OCI-LY1 (cell line): ENCODE measurements around the gene SYT1.

ENCODE experiments used
- H2AFZ ChIP-seq: fragments of 200-600 bp; sonication (generic), shearing (Covaris generic); 2 replicates; pipeline ENCODE4 v1.6.0; 2014; ENCODE audit warnings: antibody characterized with exemption, mild to moderate bottlenecking, low read length
- H3F3A ChIP-seq: fragments of 200-600 bp; sonication (generic), shearing (Covaris generic); 2 replicates; pipeline ENCODE4 v1.6.0; 2014; ENCODE audit warnings: mild to moderate bottlenecking, antibody characterized with exemption, low read length, moderate library complexity; ENCODE audit not compliant: insufficient read depth
- H3K27ac ChIP-seq: fragments of 200-600 bp; sonication (generic); 2 replicates; pipeline ENCODE4 v1.5.1; 2014; ENCODE audit warnings: low read length, mixed run types, mild to moderate bottlenecking, low read depth; ENCODE audit not compliant: poor library complexity, severe bottlenecking
- H3K27me3 ChIP-seq: fragments of 200-600 bp; sonication (generic); 2 replicates; pipeline ENCODE4 v1.6.0; 2014; ENCODE audit warnings: antibody characterized with exemption, mild to moderate bottlenecking, low read length, moderate library complexity; ENCODE audit not compliant: insufficient read depth
- H3K36me3 ChIP-seq: fragments of 200-600 bp; sonication (generic); 2 replicates; pipeline ENCODE4 v1.6.1; 2014; ENCODE audit warnings: mild to moderate bottlenecking, antibody characterized with exemption, low read length, moderate library complexity, mixed read lengths; ENCODE audit not compliant: insufficient read depth
- H3K4me1 ChIP-seq: fragments of 200-600 bp; sonication (generic); 2 replicates; pipeline ENCODE4 v1.5.1; 2014; ENCODE audit warnings: mild to moderate bottlenecking, low read length, moderate library complexity; ENCODE audit not compliant: insufficient read depth, severe bottlenecking
- H3K4me2 ChIP-seq: fragments of 200-600 bp; sonication (generic), shearing (Covaris generic); 2 replicates; pipeline ENCODE4 v1.6.1; 2014; ENCODE audit warnings: low read length
- H3K4me3 ChIP-seq: fragments of 200-600 bp; sonication (generic); 2 replicates; pipeline ENCODE4 v1.5.1; 2014; ENCODE audit warnings: low read length, low read depth, mild to moderate bottlenecking, mixed read lengths; ENCODE audit not compliant: poor library complexity, severe bottlenecking
- H3K79me2 ChIP-seq: fragments of 200-600 bp; shearing (Covaris generic); 2 replicates; pipeline ENCODE4 v1.6.1; 2016; ENCODE audit warnings: mixed run types, low read length, mixed read lengths; ENCODE audit not compliant: insufficient read depth
- H3K9ac ChIP-seq: fragments of 200-600 bp; sonication (generic), shearing (Covaris generic); 2 replicates; pipeline ENCODE4 v1.6.1; 2014; ENCODE audit warnings: mild to moderate bottlenecking, low read length, mixed read lengths
- H3K9me2 ChIP-seq: fragments of 200-600 bp; sonication (generic), shearing (Covaris generic); 2 replicates; pipeline ENCODE4 v1.6.1; 2014; ENCODE audit warnings: low read depth, mild to moderate bottlenecking, low read length, mixed read lengths
- H3K9me3 ChIP-seq: fragments of 200-600 bp; shearing (Covaris generic); 2 replicates; pipeline ENCODE4 v1.6.1; 2014; ENCODE audit warnings: low read length, mixed read lengths
- H4K20me1 ChIP-seq: fragments of 200-600 bp; sonication (generic), shearing (Covaris generic); 2 replicates; pipeline ENCODE4 v1.6.0; 2016; ENCODE audit warnings: mild to moderate bottlenecking, low read length; ENCODE audit not compliant: insufficient read depth
- EZH2 ChIP-seq: fragments of 200-600 bp; sonication (generic), shearing (Covaris generic); IDR thresholded peaks from 2 replicates; pipeline ENCODE4 v1.8.0; 2017; ENCODE audit warnings: borderline replicate concordance, mixed run types, mild to moderate bottlenecking, antibody characterized with exemption, low read length, moderate library complexity, mixed read lengths
- TF ChIP-seq, protein P1 (sequence below): fragments of 200-600 bp; sonication (generic), shearing (Covaris generic); IDR thresholded peaks from 2 replicates; pipeline ENCODE4 v1.5.1; 2017; ENCODE audit warnings: mild to moderate bottlenecking, antibody characterized with exemption, low read length, moderate library complexity, mixed read lengths

Gene SYT1

DNA sequence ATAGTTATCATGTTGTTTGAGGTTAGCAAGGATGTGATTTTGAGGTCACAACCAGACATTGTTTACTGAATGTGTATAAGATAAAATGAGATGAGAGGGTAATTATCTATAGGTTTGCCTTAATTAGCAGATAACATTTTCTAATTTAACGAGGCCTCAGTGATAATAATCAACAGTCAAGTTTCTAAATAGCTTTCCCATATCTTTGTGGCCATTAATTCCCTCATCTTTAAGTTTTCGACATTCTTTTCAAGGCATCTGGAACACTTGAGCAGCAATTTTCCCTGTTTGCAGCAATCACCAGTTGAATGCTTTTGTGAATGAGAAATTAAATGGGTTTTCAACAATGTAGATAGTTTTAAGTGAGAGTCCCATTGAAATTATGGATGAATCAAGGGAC lies 304.1 kb downstream of the SYT1 start:
- no peak overlapping the region for H3K4me2 ChIP-seq
- H4K20me1 ChIP-seq = no peaks in the 10 kb centered on the region
- no peaks in the 10 kb centered on the region for H3K27me3 ChIP-seq
- no peak overlapping the region for H2AFZ ChIP-seq
- no peak overlapping the region for H3K4me3 ChIP-seq
- H3K9ac ChIP-seq = no peak overlapping the region
- no peaks in the 10 kb centered on the region for H3K36me3 ChIP-seq
- H3K9me2 ChIP-seq = no peaks in the 10 kb centered on the region
- H3F3A ChIP-seq = no peaks in the 10 kb centered on the region
- no peak overlapping the region for H3K27ac ChIP-seq
- H3K9me3 ChIP-seq = no peaks in the 10 kb centered on the region
- H3K4me1 ChIP-seq = no peaks in the 10 kb centered on the region
- TF ChIP-seq EZH2 = no peak
- TF ChIP-seq, protein P1, sequence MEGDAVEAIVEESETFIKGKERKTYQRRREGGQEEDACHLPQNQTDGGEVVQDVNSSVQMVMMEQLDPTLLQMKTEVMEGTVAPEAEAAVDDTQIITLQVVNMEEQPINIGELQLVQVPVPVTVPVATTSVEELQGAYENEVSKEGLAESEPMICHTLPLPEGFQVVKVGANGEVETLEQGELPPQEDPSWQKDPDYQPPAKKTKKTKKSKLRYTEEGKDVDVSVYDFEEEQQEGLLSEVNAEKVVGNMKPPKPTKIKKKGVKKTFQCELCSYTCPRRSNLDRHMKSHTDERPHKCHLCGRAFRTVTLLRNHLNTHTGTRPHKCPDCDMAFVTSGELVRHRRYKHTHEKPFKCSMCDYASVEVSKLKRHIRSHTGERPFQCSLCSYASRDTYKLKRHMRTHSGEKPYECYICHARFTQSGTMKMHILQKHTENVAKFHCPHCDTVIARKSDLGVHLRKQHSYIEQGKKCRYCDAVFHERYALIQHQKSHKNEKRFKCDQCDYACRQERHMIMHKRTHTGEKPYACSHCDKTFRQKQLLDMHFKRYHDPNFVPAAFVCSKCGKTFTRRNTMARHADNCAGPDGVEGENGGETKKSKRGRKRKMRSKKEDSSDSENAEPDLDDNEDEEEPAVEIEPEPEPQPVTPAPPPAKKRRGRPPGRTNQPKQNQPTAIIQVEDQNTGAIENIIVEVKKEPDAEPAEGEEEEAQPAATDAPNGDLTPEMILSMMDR = no peak
- H3K79me2 ChIP-seq = no peaks in the 10 kb centered on the region

DNA sequence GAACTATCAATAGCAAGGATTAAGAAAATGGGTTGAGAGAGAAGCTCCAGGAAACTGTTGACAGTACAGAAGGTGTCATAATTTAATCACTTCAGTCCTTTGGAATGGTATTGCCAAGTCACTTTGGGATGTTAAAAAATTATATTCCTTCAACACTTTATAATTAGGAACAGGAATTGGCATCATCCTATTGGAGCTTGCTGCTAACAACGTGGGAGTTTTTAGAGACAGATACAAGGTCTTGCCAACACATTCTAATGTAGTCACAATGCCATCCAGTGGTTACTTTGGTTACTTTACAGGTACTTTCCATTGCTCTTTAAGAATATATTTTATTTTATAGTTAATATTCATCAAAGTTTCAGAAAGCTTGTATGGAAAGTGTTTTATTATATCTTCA lies 310.1 kb downstream of the SYT1 start:
- H3K4me2 ChIP-seq = no peak overlapping the region
- H4K20me1 ChIP-seq = no peaks in the 10 kb centered on the region
- H3K27ac ChIP-seq = no peak overlapping the region
- H3K9me2 ChIP-seq = no peaks in the 10 kb centered on the region
- H3K36me3 ChIP-seq = no peaks in the 10 kb centered on the region
- H3K4me3 ChIP-seq = no peak overlapping the region
- H3F3A ChIP-seq = no peaks in the 10 kb centered on the region
- H2AFZ ChIP-seq = no peak overlapping the region
- no peaks in the 10 kb centered on the region for H3K79me2 ChIP-seq
- H3K9me3 ChIP-seq = no peaks in the 10 kb centered on the region
- no peaks in the 10 kb centered on the region for H3K27me3 ChIP-seq
- no peak overlapping the region for H3K9ac ChIP-seq
- no peaks in the 10 kb centered on the region for H3K4me1 ChIP-seq
- TF ChIP-seq, protein P1 = peak; percentile 17; the same call in 1 of the 2 replicates
- no peak for TF ChIP-seq EZH2

DNA sequence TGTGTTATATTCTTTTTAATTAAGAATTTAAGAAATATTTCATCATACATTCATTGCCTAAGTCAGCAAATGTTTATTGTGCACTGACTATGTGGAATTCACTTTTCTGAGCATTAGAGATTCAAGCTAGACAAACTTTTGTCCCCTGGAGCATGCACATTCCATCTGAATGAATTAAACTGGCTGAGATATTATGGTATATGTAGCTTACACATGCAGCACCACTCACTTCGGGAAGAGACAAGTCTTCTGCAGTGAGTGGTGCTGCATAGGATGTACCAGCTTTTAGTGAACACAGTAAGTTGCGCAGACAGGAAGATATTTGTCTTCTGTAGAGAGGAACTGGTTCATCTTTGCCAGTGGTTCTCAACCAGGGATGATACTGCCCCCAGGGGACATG lies 318.4 kb downstream of the SYT1 start:
- no peaks in the 10 kb centered on the region for H3F3A ChIP-seq
- H3K27me3 ChIP-seq = no peaks in the 10 kb centered on the region
- no peak overlapping the region for H3K27ac ChIP-seq
- H3K4me2 ChIP-seq = no peak overlapping the region
- no peaks in the 10 kb centered on the region for H4K20me1 ChIP-seq
- no peaks in the 10 kb centered on the region for H3K9me3 ChIP-seq
- H3K9me2 ChIP-seq = no peaks in the 10 kb centered on the region
- no peaks in the 10 kb centered on the region for H3K4me1 ChIP-seq
- no peak overlapping the region for H3K4me3 ChIP-seq
- no peaks in the 10 kb centered on the region for H3K79me2 ChIP-seq
- no peak for TF ChIP-seq EZH2
- TF ChIP-seq, protein P1 = no peak
- no peaks in the 10 kb centered on the region for H3K36me3 ChIP-seq
- H3K9ac ChIP-seq = no peak overlapping the region
- H2AFZ ChIP-seq = no peak overlapping the region
